ENCODE data around the gene MAML1. TPM values are rescaled to one million over a fixed set of nuclear protein-coding genes. Genes with fewer than 3 reads are reported as not detected.

Gene MAML1
- polyA plus RNA-seq, 1 donor from 2014 or later, result 6.8 TPM

DNA sequence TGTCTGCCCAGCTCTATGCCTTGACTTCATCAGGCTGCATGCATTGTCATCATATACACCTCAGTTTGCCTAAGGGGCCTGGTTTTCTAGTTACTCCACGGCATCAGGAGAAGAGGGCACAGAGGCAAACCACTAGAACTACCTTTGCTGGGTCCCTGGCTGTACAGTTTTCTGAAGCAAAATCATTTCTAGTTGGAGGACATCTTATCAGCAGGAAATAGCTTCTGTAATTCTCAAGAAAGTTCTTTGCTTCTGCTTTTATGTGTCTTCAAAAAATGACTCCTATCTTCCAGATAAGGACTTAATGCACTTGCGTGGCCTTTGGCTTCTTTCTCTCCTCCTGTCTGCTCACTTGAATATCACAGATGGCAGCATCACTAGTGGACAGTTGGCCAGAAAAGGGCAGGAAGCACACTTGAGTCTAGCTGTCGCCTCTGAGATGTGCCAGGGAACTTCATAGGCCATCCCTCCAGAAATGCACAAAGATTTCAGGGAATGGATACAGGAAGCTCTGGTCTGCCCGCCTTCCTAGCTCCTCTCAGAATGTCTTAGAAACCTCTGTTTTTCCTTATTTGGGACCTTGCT is 38.8 kb downstream of the MAML1 start:
- Histone ChIP-seq H3F3A (ENCODE audit: insufficient read depth, low read length, poor library complexity, severe bottlenecking) (no peaks in the 10 kb centered on the region), H3K4me2 (ENCODE audit: low read length) (no peak overlapping the region), H2AFZ (ENCODE audit: low read depth, low read length) (no peak overlapping the region), H3K27me3 (ENCODE audit: insufficient read depth, low read depth, low read length) (no peaks in the 10 kb centered on the region), H3K79me2 (replicated peaks; ENCODE audit: insufficient read depth, low read length) (peaks cover 9% of the 10 kb centered on the region), H3K9me3 (ENCODE audit: low read length) (no peaks in the 10 kb centered on the region), H3K36me3 (ENCODE audit: insufficient read depth, low read length) (peaks cover 8% of the 10 kb centered on the region), H3K9ac (ENCODE audit: low read length) (no peak overlapping the region), H3K9me2 (ENCODE audit: insufficient read depth, low read length) (no peaks in the 10 kb centered on the region), H3K4me3 (ENCODE audit: low read length) (no peak overlapping the region), H4K20me1 (ENCODE audit: insufficient read depth) (no peaks in the 10 kb centered on the region), H3K27ac (ENCODE audit: low read length) (no peak overlapping the region)
- TF ChIP-seq EP300 (conservative IDR thresholded peaks at IDR 0.05; ENCODE audit: poor library complexity, severe bottlenecking) (no peak), EZH2 (IDR thresholded peaks at IDR 0.05; ENCODE audit: borderline replicate concordance, insufficient read depth, low read length, poor library complexity, severe bottlenecking) (no peak), RAD21 (conservative IDR thresholded peaks at IDR 0.05) (no peak), CTCF (IDR thresholded peaks at IDR 0.05; ENCODE audit: poor library complexity, severe bottlenecking) (no peak), POLR2AphosphoS5 (IDR thresholded peaks at IDR 0.05) (no peak), SMC3 (conservative IDR thresholded peaks at IDR 0.05; ENCODE audit: poor library complexity) (no peak), MXI1 (conservative IDR thresholded peaks at IDR 0.05; ENCODE audit: poor library complexity, severe bottlenecking) (no peak), TAF1 (IDR thresholded peaks at IDR 0.05; ENCODE audit: low read depth) (no peak)
- TF ChIP-seq, protein P1, sequence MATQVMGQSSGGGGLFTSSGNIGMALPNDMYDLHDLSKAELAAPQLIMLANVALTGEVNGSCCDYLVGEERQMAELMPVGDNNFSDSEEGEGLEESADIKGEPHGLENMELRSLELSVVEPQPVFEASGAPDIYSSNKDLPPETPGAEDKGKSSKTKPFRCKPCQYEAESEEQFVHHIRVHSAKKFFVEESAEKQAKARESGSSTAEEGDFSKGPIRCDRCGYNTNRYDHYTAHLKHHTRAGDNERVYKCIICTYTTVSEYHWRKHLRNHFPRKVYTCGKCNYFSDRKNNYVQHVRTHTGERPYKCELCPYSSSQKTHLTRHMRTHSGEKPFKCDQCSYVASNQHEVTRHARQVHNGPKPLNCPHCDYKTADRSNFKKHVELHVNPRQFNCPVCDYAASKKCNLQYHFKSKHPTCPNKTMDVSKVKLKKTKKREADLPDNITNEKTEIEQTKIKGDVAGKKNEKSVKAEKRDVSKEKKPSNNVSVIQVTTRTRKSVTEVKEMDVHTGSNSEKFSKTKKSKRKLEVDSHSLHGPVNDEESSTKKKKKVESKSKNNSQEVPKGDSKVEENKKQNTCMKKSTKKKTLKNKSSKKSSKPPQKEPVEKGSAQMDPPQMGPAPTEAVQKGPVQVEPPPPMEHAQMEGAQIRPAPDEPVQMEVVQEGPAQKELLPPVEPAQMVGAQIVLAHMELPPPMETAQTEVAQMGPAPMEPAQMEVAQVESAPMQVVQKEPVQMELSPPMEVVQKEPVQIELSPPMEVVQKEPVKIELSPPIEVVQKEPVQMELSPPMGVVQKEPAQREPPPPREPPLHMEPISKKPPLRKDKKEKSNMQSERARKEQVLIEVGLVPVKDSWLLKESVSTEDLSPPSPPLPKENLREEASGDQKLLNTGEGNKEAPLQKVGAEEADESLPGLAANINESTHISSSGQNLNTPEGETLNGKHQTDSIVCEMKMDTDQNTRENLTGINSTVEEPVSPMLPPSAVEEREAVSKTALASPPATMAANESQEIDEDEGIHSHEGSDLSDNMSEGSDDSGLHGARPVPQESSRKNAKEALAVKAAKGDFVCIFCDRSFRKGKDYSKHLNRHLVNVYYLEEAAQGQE (IDR thresholded peaks at IDR 0.05; ENCODE audit: borderline replicate concordance), result no peak

- no peaks in the 10 kb centered on the region for H3K27me3 ChIP-seq (ENCODE audit: insufficient read depth, low read depth, low read length)
- no peak overlapping the region for H3K27ac ChIP-seq (ENCODE audit: low read length)
- no peaks in the 10 kb centered on the region for H3K79me2 ChIP-seq (replicated peaks; ENCODE audit: insufficient read depth, low read length)
- H4K20me1 ChIP-seq (ENCODE audit: insufficient read depth), result no peaks in the 10 kb centered on the region
- H3F3A ChIP-seq (ENCODE audit: insufficient read depth, low read length, poor library complexity, severe bottlenecking), result no peaks in the 10 kb centered on the region
- H3K4me3 ChIP-seq (ENCODE audit: low read length), result no peak overlapping the region
- peaks cover 8% of the 10 kb centered on the region for H3K36me3 ChIP-seq (ENCODE audit: insufficient read depth, low read length)
- TF ChIP-seq CTCF (IDR thresholded peaks at IDR 0.05; ENCODE audit: poor library complexity, severe bottlenecking), result no peak
- no peak for TF ChIP-seq SMC3 (conservative IDR thresholded peaks at IDR 0.05; ENCODE audit: poor library complexity)
- H2AFZ ChIP-seq (ENCODE audit: low read depth, low read length), result no peak overlapping the region
- H3K9ac ChIP-seq (ENCODE audit: low read length), result no peak overlapping the region
- no peak overlapping the region for H3K4me2 ChIP-seq (ENCODE audit: low read length)
- no peaks in the 10 kb centered on the region for H3K9me2 ChIP-seq (ENCODE audit: insufficient read depth, low read length)
- H3K9me3 ChIP-seq (ENCODE audit: low read length), result no peaks in the 10 kb centered on the region
These were observed 39.7 kb downstream of the MAML1 start for GRCh38 chr5:179772351-179772750.

Data from neural cell (in vitro differentiated cells).